Activated CD8-positive, alpha-beta memory T cell treated with anti-CD3 and anti-CD28 coated beads, Interleukin-2, amount 50 U/mL, for 48 hours (primary cell): Measurements from ENCODE around the gene COX6A1.
"Not testable (repeated sequence)": the region's sequence is repeated elsewhere in the genome, so short reads cannot be mapped to it uniquely, and the experiment has no call there.

ENCODE experiments used
- DNase-seq: peaks from one replicate; pipeline ENCODE4 v3.0.0-alpha.2; 2020

The COX6A1 gene

DNA sequence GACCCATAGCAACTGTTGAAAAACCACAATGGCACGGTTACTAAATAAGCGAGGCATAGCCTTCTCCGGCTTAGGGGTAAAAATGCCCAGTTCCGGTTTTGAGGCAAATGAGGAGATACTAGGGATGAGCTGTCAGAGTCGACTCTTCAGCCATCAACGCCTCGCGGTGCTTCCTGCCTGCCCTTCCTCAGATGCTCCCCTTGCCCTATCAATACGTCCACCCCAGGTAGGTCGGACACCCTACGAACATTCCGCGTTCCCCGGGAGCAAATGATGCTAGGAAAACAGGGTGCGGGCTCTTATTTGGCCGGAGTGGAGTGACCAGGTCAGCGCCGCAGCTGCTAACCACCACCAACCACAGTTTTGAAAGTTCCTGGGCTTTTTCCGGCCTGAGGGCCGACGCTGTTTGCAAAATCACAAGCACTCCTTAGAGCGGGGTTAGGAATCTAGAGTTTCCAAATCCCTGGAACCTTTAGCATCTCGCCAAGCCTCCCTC is 30.5 kb downstream of the COX6A1 start:
- DNase-seq: peak; percentile 68

DNA sequence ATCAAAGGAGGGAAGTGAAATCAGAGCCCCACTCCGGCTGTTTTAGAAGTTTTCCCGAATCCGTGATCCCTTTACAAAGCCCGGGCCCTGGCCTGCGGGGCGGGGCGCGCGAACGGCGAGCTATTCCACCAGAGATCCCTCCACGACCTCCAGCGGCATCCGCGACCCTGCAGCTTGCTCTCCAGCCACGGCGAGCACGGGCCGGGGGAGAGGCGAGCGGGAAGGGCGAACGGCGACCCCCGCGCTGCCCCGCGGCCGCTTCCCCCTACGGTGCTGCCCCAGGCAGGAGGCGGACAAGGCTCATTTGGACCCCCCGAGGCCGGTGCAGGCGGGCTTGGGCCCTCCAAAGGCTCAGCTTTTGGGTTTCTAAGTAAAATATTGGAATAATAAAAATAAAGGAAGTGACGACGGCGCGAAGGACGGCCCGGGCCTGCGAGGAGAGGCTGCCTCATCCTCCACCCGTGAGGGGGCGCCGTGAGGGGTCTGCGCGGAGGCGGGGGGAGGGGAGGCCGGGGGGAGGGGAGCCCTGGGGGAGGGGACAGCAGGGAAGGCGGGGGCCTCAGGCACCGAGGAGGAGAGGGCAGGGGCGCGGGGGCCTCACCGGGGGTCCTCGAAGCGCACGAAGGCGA is 31.0 kb downstream of the COX6A1 start:
- no peak for DNase-seq

DNA sequence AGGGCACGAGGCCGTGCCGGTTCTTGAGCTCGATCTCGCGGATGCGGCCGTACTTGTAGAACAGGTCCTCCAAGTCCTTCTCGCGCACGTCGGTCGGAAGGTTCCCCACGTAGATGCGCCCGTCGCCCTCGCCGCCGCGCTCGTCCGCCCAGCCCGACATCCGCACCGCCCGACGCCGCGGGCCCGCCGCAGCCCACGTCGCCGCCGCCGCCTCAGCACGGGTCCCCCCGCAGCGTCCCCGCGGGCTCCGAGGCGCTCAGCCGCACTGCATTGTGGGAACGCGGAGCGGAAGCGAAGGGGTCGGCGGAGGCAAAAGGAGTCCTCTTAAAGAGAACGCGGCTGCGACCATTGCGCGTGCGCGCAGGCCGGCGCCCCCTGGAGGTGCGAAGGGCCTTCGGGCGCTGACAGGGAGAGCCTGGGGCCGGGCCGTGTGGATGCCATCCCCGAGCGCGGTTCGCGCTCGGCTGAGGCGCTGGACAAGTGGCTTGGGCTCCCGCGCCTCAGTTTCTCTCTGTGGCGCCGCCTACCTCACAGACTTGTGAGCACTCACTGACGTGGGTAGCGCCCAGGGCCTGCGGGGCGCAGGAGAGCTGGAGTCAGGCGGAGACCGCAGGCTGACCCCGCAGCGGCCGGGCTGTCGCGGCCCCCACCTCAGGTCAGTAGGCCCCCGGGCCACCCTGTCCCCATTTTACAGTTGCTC is 31.7 kb downstream of the COX6A1 start, which contains the start of gene SRSF9:
TSS of gene SRSF9 (minus strand) at position 299 of the 700 bp plus-strand sequence. CDS start at position 160, 139 bp downstream.
- DNase-seq: peak; percentile 99

DNA sequence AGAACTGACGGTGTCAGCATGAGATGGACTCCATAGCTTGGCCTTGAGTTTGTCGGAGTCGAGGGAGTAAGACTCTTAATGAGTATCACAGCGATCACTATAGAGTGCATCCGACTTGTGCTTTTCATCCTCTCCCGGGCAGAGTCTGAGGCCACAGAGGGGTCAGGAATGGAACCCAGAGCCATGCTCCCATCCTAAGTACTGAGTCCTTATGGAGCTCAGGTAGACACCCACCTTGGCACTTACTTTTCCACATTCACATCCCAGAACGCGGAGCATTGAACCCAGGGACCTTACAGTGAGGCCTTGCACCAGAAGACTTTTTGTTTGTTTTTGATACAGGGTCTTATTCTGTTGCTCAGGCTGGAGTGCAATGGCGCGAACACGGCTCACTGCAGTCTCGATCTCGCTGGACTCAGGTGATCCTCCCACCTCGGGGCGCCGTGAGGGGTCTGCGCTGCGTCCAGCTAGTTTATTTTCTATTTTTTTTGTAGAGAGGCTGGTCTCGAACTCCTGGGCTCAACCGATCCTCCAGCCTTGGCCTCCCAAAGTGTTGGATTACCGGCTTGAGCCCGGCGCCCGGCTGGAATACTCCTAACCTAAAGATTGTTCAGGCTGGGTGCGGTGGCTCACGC is 32.4 kb downstream of the COX6A1 start:
- no peak for DNase-seq

DNA sequence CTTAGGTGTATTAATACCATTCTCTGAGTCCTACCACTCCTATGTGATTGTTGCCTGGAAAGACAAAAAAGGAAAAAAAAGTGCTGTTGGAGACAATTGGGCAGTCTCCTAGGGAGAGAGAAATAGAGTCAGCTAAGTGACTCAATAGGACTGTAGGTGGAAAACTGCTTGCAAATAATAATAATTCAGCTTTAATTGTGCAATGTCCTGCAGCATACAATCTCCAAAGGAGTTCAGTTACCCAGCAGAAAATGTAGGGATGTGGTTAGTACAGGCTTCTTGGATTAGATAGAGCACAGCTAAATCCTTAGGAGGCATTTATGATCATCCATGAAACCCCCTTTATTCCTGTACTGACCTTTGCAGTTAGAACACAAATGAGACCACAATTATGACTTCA is 34.6 kb downstream of the COX6A1 start:
- DNase-seq: no peak

DNA sequence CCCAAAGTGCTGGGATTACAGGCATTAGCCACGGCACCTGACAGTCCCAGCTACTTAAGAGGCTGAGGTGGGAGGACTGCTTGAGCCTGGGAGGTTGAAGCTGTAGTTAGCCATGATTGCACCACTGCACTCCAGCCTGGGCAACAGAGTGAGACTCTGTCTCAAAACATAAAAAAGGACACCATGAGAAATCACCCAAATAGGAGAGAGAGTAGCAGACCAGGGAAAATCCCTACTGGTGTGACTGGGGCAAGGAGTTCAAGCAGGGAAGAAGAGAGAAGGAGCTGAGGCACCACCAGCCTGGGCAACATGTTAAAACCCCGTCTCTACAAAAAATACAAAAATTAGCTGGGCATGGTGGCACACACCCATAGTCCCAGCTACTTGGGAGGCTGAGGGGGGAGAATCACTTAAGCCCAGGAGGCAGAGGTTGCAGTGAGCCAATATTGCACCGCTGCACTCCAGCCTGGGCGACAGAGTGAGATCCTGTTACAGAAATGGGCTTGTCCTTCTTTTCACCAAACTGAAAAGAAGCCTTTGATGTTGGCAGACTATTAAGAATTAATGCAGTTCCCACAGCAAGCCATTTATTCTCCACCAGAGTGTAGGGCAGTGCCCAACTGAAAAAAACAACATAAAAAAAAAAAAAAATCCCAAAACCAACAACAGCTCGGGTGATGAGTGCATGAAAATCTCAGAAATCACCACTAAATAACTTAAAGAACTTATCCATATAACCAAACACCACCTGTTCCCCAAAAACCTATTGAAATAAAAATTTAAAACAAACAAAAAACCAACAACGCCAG is 36.1 kb downstream of the COX6A1 start:
- no peak for DNase-seq

DNA sequence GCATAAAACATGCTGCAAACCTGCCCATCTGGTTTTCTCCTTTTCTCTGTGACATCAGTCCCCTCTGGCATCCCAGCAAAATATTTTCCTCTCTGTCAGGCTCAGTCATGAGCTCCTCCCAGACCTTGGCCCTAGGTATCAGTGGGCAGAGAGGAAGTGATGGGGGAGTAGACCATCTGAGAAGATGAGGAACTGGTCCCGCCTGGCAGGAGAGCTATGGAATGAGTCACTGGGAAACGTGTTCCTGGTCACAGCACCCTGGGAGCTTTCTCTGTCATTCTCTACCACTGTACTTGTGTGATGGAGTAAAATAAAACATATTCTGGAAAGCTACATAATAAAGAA is 36.7 kb downstream of the COX6A1 start:
- no peak for DNase-seq

DNA sequence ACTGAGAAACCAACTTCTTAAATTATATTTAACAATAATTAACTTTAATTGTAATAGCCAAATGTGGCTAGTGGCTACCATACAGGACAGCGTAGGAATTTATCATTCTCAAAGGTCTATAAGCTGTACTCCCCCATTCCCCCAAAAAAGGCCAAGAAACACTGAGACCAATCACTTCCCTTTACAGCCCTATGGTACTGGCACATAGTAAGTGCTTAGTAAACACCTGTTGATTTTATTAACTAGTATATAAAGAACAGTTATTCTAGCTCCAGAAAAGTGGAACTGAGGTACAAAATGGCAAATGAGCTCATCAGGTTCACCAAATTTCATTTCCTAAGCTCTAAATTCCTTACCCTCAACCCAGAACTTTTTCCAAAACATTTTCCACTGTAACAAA is 37.7 kb downstream of the COX6A1 start:
- DNase-seq: no peak

DNA sequence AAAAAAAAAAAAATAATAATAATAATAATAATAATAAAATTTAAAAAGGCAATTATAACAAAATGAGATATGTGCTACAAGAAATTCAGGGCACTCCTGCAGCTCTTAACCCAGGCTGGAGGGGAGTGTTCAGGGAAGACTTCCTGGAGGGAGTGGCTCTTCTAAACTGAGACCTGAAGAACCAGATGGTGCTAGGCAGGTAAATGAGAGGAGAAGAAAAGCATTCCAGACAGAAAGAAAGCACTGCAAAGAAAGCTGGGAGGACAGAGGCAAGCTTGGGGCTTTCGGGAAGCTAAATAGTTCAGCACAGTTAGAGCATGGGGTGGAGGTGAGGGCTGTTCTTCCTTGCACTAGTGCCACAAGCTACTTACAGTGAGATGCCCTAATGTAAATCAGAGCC is 41.5 kb downstream of the COX6A1 start:
- DNase-seq: no peak

DNA sequence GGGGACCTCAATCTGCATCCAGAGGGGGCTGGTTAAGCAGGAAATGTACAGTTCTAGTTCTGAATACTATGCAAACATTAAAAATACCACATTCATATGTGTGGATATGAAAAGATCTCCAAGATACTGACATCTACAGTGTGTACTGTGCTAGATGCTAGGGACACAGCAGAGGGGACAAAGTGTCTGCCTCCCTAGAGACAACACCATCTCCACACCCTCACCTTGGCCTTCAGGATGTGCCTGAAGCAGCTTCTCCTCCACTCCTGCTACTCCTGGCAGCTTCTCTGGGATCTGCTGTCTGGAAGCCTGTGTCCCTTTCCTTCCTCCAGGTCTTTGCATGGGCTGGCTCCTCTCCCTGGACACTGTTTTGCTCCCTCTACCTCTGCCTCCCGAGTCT is 42.3 kb downstream of the COX6A1 start:
- DNase-seq: no peak

DNA sequence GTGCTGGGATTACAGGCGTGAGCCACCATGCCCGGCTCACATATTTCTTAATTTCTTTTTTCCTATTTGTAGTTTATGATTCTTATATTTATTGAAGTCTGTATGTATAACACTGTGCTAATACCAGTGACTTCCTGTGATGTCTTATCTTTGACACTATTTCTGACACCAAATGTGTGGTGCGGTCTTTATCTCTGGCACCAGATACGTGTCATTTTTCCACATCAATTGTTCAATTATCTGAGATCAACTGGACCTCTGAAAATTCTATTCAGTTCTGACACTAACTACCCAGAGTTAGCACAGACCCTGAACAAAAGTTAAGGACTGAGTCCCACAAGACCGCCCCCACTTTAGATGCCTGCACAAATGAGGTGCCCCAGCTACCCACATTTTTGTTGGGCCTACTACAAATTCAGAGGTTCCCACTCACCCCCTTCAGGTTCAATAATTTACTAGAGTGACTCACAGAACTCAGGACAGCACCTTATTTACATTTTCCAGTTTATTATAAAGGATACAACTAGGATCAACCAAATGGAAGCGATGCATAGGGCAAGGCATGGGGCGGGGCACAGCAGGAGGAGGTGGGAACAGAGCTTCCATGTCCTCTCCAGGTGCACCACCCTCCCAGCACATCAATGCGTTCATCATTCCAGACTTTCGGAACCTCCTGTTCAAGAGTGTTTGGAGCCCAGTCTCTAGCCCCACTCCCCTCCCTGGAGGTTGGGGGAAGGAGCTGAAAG is 43.3 kb downstream of the COX6A1 start:
- DNase-seq: no peak

DNA sequence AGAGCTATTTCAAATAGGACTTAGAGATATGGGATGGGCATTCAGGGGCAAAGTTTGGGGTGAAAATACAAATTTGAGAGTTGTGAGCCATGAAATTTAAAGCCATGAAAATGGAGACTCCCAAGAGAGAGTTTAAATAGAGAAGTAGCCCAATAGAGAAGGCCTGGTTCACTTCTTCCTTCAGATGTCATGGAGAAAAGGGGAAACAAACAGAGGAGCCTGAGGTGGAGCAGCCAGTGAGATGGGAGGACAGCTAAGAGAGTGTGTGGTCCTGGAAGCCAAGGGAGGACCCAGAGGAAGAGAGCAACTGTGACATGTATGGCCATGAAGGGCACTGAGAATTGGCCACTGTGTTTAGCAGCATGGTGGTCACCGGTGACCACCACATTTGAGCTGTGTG is 45.7 kb downstream of the COX6A1 start:
- no peak for DNase-seq

DNA sequence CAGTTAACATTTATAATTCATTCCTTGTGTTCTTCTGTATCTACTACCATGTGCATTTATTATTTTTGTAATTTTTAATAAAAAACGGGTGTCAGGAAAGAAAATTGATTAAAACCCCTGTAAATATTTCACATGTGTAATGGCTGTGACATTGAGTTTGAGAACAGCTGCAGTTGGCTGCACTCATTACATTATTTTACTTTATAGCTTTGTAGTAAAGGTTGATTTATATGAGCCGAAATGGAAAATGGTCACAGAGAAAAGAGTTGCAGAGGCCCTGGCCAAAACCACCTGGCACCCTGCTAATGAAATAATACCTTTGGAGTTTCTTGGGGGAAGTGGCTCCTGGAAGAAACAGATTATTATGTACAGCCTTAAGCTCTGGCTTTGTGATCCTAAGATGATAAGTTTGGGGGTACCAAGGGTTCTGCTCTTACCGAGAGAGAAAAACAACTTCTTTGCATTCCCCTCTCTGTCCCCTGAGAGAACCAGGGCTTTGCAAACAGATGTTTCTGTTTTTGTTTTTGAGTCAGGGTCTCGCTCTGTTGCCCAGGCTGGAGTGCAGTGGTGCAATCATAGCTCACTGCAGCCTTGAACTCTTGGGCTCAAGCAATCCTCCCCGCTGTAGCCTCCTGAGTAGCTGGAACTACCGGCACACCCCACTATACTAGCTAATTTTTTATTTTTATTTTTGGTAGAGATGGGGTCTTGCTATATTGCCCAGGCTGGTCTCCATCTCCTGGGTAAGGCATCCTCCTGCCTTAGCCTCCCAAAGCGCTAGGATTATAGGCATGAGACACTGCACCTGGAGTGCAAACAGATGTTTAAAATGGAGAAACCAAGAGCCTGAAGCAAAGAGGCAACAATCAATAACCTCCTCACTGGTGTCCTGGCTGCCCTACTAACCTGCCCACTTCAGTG is 48.3 kb downstream of the COX6A1 start:
- DNase-seq: no peak

DNA sequence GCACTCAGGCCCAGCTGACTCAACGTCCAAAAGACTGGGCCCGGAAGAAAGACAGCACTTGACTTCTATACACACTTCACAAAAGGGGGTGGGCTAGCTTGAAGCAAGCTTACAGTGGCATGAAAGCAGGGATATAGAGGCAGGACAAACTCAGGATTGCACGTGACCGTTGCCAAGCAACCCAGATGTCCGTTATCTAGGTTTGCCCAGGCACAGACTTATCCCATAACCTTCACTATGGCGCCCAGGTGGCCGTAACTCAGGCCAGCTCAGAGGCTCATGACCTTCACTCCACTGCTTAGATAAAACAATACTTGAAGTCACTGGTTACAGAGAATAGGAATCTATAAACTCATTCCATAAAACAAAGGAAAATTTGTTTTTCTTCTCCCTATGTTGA is 49.6 kb downstream of the COX6A1 start:
- DNase-seq: not testable (repeated sequence)

DNA sequence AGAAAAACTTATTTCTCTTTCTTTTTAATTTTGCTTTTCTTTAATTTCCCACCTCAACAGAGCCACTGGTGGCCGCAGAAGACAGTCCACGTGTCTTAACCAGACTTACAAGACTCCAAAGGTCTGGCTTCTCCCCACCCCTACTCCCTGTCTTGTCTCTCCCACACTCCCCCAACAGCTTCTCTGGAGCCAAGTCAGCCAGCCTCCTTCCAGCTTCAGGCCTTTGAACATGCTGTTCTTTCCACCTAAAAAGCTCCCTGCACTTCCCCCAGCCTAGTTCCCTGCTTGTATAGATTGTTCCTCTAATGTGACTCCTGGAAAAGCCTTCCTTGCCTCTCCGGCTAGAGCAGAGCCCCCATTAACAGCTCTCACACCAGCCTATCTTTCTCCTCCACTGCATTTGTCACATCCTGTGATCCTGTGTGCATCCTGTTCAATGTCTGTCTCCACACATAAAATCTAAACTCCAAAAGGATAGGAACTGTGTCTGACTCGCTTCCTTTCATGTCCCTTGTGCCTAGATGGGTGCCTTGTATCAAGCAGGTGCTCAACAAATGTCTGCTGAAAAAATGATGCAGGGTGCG is 50.2 kb downstream of the COX6A1 start:
- DNase-seq: no peak

DNA sequence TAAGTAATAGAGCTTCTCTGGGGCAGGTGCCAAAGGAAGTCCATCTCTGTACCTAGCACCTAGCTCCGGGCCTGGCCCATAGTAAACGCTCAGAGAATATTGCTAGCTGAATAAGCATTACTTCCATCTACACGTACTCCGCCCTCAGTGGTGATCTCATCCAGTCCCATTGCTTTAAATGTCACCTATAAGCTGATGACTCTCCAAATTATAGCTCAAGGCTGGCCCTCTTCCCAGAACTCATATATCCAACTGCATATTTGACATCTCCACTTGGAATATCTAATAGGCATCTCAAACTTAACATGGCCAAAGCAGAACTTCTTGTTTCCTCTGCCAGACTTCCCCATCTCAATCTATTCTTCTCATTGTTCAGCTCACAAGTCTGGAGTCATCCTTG is 51.1 kb downstream of the COX6A1 start:
- DNase-seq: no peak

DNA sequence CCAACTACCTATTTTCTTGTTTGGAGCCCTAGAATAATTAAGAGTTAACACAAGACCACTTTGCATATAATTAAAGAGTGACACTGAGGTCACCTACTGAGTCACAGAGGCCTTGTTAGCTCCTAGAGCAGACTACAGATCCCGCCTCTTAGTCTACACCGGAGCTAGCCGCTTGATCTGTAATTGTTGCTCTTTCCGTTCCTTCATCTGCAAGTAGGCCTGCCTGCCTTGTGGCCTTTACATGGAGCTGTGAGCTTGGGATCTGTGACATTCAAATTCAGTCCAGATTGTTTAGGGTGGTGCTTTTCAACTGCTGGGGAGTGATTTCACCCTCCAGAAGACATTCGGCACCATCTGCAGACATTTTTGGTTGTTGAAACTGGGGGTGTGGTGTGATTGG is 52.4 kb downstream of the COX6A1 start:
- no peak for DNase-seq
